ENCODE data around the gene UBXN11.
"Not testable (repeated sequence)": the region's sequence is repeated elsewhere in the genome, so short reads cannot be mapped to it uniquely, and the experiment has no call there.

UBXN11 gene

GRCh38 chr1:26296340-26297056 is 9.9 kb downstream of the UBXN11 start:
- Histone ChIP-seq H3K4me2 (ENCODE audit: low read depth, low read length, poor library complexity, severe bottlenecking) (no peak overlapping the region), H3K79me2 (ENCODE audit: insufficient read depth, low read length) (no peaks in the 10 kb centered on the region), H3K9ac (ENCODE audit: low read length) (no peak overlapping the region), H3F3A (ENCODE audit: insufficient read depth) (no peaks in the 10 kb centered on the region), H3K4me3 (ENCODE audit: insufficient read depth, low read length, poor library complexity, severe bottlenecking) (no peak overlapping the region), H3K27me3 (ENCODE audit: low read length) (no peaks in the 10 kb centered on the region), H3K9me3 (ENCODE audit: insufficient read depth, low read length) (no peaks in the 10 kb centered on the region), H3K36me3 (ENCODE audit: low read length) (no peaks in the 10 kb centered on the region), H2AFZ (ENCODE audit: low read depth, low read length, severe bottlenecking) (no peak overlapping the region), H3K9me2 (replicated peaks; ENCODE audit: insufficient read depth, low read length) (no peaks in the 10 kb centered on the region), H3K27ac (ENCODE audit: low read depth, low read length) (no peak overlapping the region), H4K20me1 (ENCODE audit: low read depth, low read length) (no peaks in the 10 kb centered on the region)
- no peak for TF ChIP-seq EZH2phosphoT487 (conservative IDR thresholded peaks at IDR 0.05; ENCODE audit: low read length)
- TF ChIP-seq, protein P1, sequence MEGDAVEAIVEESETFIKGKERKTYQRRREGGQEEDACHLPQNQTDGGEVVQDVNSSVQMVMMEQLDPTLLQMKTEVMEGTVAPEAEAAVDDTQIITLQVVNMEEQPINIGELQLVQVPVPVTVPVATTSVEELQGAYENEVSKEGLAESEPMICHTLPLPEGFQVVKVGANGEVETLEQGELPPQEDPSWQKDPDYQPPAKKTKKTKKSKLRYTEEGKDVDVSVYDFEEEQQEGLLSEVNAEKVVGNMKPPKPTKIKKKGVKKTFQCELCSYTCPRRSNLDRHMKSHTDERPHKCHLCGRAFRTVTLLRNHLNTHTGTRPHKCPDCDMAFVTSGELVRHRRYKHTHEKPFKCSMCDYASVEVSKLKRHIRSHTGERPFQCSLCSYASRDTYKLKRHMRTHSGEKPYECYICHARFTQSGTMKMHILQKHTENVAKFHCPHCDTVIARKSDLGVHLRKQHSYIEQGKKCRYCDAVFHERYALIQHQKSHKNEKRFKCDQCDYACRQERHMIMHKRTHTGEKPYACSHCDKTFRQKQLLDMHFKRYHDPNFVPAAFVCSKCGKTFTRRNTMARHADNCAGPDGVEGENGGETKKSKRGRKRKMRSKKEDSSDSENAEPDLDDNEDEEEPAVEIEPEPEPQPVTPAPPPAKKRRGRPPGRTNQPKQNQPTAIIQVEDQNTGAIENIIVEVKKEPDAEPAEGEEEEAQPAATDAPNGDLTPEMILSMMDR (IDR thresholded peaks at IDR 0.05; ENCODE audit: insufficient read depth, low read length, poor library complexity, severe bottlenecking), result no peak

DNA sequence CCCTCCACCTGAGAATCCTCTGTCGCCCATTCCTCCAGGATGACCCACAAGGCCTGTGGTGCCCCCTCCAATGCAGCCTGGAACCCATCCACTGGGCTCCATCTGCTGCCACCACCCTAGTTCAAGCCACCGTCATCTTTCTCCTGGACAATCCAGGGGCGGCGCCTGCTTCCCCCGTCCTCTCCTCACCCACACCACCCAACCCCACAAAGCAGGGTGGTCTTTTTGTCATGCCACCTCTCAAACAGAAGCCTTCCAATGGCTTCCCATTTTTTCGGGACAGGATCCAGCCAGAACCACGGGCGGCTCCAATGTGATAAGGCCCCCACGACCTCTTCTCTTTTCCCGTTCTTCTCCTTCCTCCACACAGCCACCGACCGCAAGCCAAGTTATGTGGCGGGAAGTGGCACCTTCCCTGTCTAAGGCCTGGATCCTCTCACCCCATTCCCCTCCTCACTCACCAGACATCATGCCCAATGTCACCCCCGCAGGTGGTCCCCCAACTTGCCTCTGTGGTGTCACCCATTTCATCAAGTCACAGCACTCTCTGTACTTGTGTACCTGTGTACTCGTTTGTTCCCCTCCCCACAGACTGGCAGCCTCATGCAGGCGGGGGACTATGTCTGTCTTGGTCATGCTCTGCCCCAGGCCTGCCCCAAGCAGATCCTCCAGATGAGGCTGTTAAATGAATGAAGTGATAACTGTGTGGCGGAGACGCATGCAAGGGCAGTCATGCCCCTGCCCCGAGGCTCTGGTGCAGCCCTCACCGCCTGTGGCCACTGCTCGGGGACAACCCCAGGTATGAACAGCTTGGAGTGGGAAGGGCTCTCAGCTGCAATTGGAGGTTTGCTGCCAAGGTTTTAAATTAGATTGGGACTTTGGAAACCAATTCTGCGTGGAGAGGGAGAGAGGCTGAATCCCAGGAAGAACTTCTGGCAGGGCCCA is 11.0 kb downstream of the UBXN11 start:
- Histone ChIP-seq H3K9me3 (ENCODE audit: insufficient read depth, low read length) (no peaks in the 10 kb centered on the region), H3F3A (ENCODE audit: insufficient read depth) (peaks cover 1% of the 10 kb centered on the region), H3K9me2 (replicated peaks; ENCODE audit: insufficient read depth, low read length) (no peaks in the 10 kb centered on the region), H3K4me2 (ENCODE audit: low read depth, low read length, poor library complexity, severe bottlenecking) (no peak overlapping the region), H2AFZ (ENCODE audit: low read depth, low read length, severe bottlenecking) (no peak overlapping the region), H3K27ac (ENCODE audit: low read depth, low read length) (no peak overlapping the region), H3K27me3 (ENCODE audit: low read length) (no peaks in the 10 kb centered on the region), H3K36me3 (ENCODE audit: low read length) (no peaks in the 10 kb centered on the region), H4K20me1 (ENCODE audit: low read depth, low read length) (no peaks in the 10 kb centered on the region), H3K9ac (ENCODE audit: low read length) (no peak overlapping the region), H3K4me3 (ENCODE audit: insufficient read depth, low read length, poor library complexity, severe bottlenecking) (no peak overlapping the region), H3K79me2 (ENCODE audit: insufficient read depth, low read length) (no peaks in the 10 kb centered on the region)
- TF ChIP-seq, protein P1 (IDR thresholded peaks at IDR 0.05; ENCODE audit: insufficient read depth, low read length, poor library complexity, severe bottlenecking), result no peak
- TF ChIP-seq EZH2phosphoT487 (conservative IDR thresholded peaks at IDR 0.05; ENCODE audit: low read length), result no peak

DNA sequence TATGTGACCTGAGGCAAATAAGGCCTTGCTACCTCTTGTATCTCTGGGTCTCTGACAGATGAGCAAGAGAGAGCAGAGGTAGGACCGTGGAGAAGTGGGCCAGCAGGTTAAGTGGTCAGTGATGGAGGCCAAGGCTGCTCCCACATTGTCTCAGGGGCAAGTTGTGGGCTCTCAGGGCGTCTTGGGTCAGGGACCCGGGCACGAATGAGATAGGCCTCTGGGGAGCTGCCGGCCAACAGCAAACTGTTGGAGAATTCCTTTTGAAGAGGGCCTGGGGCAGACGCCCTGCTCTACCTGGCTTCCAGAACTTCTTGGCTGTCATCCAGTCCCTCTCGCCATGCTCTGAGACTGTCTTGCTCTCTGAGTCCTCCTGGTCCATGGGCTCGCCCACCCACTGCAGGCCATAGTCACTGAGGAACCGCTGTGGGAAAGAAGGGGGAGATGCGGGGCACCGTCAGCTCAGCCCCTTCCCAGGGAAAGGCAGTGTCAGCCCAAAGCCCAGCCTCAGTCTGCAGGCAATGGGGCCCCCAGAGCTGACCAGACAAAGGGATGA is 12.4 kb downstream of the UBXN11 start:
- TF ChIP-seq, protein P1 (IDR thresholded peaks at IDR 0.05; ENCODE audit: insufficient read depth, low read length, poor library complexity, severe bottlenecking), result no peak
- TF ChIP-seq EZH2phosphoT487 (conservative IDR thresholded peaks at IDR 0.05; ENCODE audit: low read length), result no peak

DNA sequence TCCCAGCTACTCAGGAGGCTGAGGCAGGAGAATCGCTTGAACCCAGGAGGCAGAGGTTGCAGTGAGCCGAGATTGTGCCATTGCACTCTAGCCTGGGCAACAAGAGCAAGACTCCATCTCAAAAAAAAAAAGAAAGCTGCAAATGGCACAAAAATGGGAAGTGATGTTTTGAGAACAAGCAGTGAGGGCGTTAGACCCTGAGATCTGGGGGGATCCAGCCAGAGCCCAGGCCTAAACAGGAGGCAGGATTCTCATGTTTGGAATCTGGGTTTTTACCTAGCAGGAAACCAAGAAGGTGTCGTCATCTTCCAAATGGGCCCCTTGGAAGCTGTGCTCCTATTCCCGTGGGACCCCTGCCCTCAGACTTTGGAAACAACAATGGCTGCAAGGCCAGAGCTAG is 13.7 kb downstream of the UBXN11 start:
- H3K9me2 ChIP-seq (replicated peaks; ENCODE audit: insufficient read depth, low read length); H3K9me3 ChIP-seq (ENCODE audit: insufficient read depth, low read length); H3K4me3 ChIP-seq (ENCODE audit: insufficient read depth, low read length, poor library complexity, severe bottlenecking); H3K27me3 ChIP-seq (ENCODE audit: low read length); H4K20me1 ChIP-seq (ENCODE audit: low read depth, low read length); H3K27ac ChIP-seq (ENCODE audit: low read depth, low read length); H3K4me2 ChIP-seq (ENCODE audit: low read depth, low read length, poor library complexity, severe bottlenecking); H3K9ac ChIP-seq (ENCODE audit: low read length); H3K79me2 ChIP-seq (ENCODE audit: insufficient read depth, low read length); H2AFZ ChIP-seq (ENCODE audit: low read depth, low read length, severe bottlenecking); H3K36me3 ChIP-seq (ENCODE audit: low read length): not testable (repeated sequence)
- H3F3A ChIP-seq (ENCODE audit: insufficient read depth), result peaks cover 28% of the 10 kb centered on the region

More for the DNA sequence above, 12.4 kb downstream of the UBXN11 start:
- Histone ChIP-seq H3K4me2 (ENCODE audit: low read depth, low read length, poor library complexity, severe bottlenecking) (no peak overlapping the region), H4K20me1 (ENCODE audit: low read depth, low read length) (no peaks in the 10 kb centered on the region), H3K9me2 (replicated peaks; ENCODE audit: insufficient read depth, low read length) (no peaks in the 10 kb centered on the region), H3F3A (ENCODE audit: insufficient read depth) (peaks cover 16% of the 10 kb centered on the region), H3K4me3 (ENCODE audit: insufficient read depth, low read length, poor library complexity, severe bottlenecking) (no peak overlapping the region), H3K27me3 (ENCODE audit: low read length) (no peaks in the 10 kb centered on the region), H3K36me3 (ENCODE audit: low read length) (no peaks in the 10 kb centered on the region), H3K27ac (ENCODE audit: low read depth, low read length) (no peak overlapping the region), H3K79me2 (ENCODE audit: insufficient read depth, low read length) (no peaks in the 10 kb centered on the region), H2AFZ (ENCODE audit: low read depth, low read length, severe bottlenecking) (no peak overlapping the region), H3K9ac (ENCODE audit: low read length) (no peak overlapping the region), H3K9me3 (ENCODE audit: insufficient read depth, low read length) (no peaks in the 10 kb centered on the region)
